Progenitor cell of endocrine pancreas (in vitro differentiated cells): ENCODE measurements around the gene SLC7A11. TPM values are rescaled to one million over a fixed set of nuclear protein-coding genes. Genes with fewer than 3 reads are reported as not detected.
A peak's percentile ranks its signal among the peaks of the same experiment; 100 is the strongest.

ENCODE experiments used
- DNase-seq: peaks from one replicate; pipeline ENCODE4 v3.0.0; 2021; ENCODE audit warnings: low spot score; ENCODE audit not compliant: unreplicated experiment
- H3K27ac Mint-ChIP-seq: 2 replicates; pipeline ENCODE4 v1.8.0; 2021; ENCODE audit warnings: mild to moderate bottlenecking, moderate library complexity, mixed read lengths
- H3K27me3 Mint-ChIP-seq: 2 replicates; pipeline ENCODE4 v1.8.0; 2021; ENCODE audit warnings: mixed read lengths
- H3K36me3 Mint-ChIP-seq: 2 replicates; pipeline ENCODE4 v1.8.0; 2022; ENCODE audit warnings: mixed read lengths; ENCODE audit not compliant: insufficient read depth
- H3K4me1 Mint-ChIP-seq: 2 replicates; pipeline ENCODE4 v1.8.0; 2021; ENCODE audit warnings: low read depth, mixed read lengths
- H3K4me3 Mint-ChIP-seq: 2 replicates; pipeline ENCODE4 v1.8.0; 2021; ENCODE audit warnings: low read depth, mild to moderate bottlenecking, moderate library complexity, mixed read lengths
- H3K9me3 Mint-ChIP-seq: 2 replicates; pipeline ENCODE4 v1.8.0; 2021; ENCODE audit warnings: low read depth, mixed read lengths
- CTCF ChIP-seq: fragments of 200-600 bp; sonication (generic); IDR thresholded peaks from one replicate; pipeline ENCODE4 v1.5.0; 2021; ENCODE audit warnings: antibody characterized with exemption, mild to moderate bottlenecking; ENCODE audit not compliant: unreplicated experiment
- total RNA-seq: library from RNA; stranded (reverse); gene quantifications from 2 replicates; pipeline ENCODE4 v1.2.1, GENCODE V29; 2021

The SLC7A11 gene
- total RNA-seq, 1 donor from 2014 or later: 8.2 TPM

GRCh38 chr4:138174981-138175794, 67.0 kb downstream of the SLC7A11 start:
- H3K4me3 Mint-ChIP-seq: peak overlapping the region; percentile 20
- H3K36me3 Mint-ChIP-seq: peaks cover 5% of the 10 kb centered on the region
- DNase-seq: no peak
- peaks cover 16% of the 10 kb centered on the region for H3K4me1 Mint-ChIP-seq
- peak; percentile 29 for TF ChIP-seq CTCF
- no peaks in the 10 kb centered on the region for H3K27me3 Mint-ChIP-seq
- H3K27ac Mint-ChIP-seq: peak overlapping the region; percentile 90
- H3K9me3 Mint-ChIP-seq: no peaks in the 10 kb centered on the region

- Mint-ChIP-seq H3K4me1 (peaks cover 5% of the 10 kb centered on the region), H3K4me3 (no peak overlapping the region), H3K9me3 (no peaks in the 10 kb centered on the region), H3K27ac (no peak overlapping the region), H3K27me3 (no peaks in the 10 kb centered on the region), H3K36me3 (no peaks in the 10 kb centered on the region)
- TF ChIP-seq CTCF: no peak
- DNase-seq: no peak
Observed at GRCh38 chr4:138164208-138164607, 77.9 kb downstream of the SLC7A11 start.

- peaks cover 5% of the 10 kb centered on the region for H3K4me1 Mint-ChIP-seq
Observed at GRCh38 chr4:138163171-138163570, 79.0 kb downstream of the SLC7A11 start.

GRCh38 chr4:138162259-138162658, 79.9 kb downstream of the SLC7A11 start:
- no peak overlapping the region for H3K4me3 Mint-ChIP-seq
- H3K27ac Mint-ChIP-seq: no peak overlapping the region
- no peak for TF ChIP-seq CTCF
- DNase-seq: no peak
- H3K36me3 Mint-ChIP-seq: no peaks in the 10 kb centered on the region
- no peaks in the 10 kb centered on the region for H3K27me3 Mint-ChIP-seq
- no peaks in the 10 kb centered on the region for H3K9me3 Mint-ChIP-seq
- peaks cover 5% of the 10 kb centered on the region for H3K4me1 Mint-ChIP-seq

More at GRCh38 chr4:138163171-138163570, 79.0 kb downstream of the SLC7A11 start:
- Mint-ChIP-seq H3K27ac (no peak overlapping the region), H3K9me3 (no peaks in the 10 kb centered on the region), H3K36me3 (no peaks in the 10 kb centered on the region), H3K4me3 (no peak overlapping the region), H3K27me3 (no peaks in the 10 kb centered on the region)
- TF ChIP-seq CTCF: no peak
- DNase-seq: no peak

GRCh38 chr4:138161351-138161750, 80.8 kb downstream of the SLC7A11 start:
- Mint-ChIP-seq H3K9me3 (no peaks in the 10 kb centered on the region), H3K27ac (no peak overlapping the region), H3K4me1 (peaks cover 5% of the 10 kb centered on the region), H3K4me3 (no peak overlapping the region), H3K27me3 (no peaks in the 10 kb centered on the region), H3K36me3 (no peaks in the 10 kb centered on the region)
- TF ChIP-seq CTCF: no peak
- DNase-seq: no peak
